ENCODE data around the gene SDK2.

DNA sequence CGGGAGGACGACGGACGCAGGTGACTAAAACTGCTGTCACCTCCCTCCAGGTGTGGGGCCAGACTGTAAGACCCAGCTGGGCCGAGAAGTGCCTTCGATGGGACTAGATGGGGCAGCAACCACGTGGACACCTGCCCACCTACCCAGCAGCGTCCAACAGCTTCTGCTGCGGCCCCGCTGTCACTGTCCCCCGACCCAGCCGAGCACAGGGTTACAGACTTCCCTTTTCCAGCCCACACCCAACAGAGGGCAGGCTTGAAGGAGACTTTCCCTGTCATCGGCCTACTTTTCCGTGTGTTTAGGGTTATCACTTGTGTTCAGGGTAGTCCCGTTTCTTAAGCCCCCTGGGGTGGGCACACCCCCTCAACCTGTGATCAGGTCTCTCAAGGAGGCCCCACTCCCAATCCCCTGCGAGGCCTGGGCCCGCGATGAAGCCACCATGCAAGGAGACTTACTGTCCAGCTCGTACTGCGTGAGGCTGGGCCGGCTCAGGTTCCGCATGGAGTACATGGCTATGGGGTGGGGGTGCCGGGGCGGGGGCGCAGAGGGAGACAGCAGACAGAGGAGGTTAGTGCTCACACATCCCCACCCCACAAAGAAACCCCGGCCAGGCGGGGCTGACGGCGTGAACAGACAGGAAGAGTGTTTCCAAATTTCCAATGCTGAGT, 263.7 kb downstream of the SDK2 start:
- no peak for TF ChIP-seq TAF1 (IDR thresholded peaks at IDR 0.05; ENCODE audit: low read depth, low read length)
- TF ChIP-seq POLR2A (IDR thresholded peaks at IDR 0.05; ENCODE audit: low read depth, low read length), result no peak
- no peak for TF ChIP-seq POLR2AphosphoS5 (IDR thresholded peaks at IDR 0.05; ENCODE audit: low read depth, low read length)
- TF ChIP-seq PAX5 (IDR thresholded peaks at IDR 0.05; ENCODE audit: insufficient read depth, low read length, severe bottlenecking), result no peak
- no peak for TF ChIP-seq POU2F2 (IDR thresholded peaks at IDR 0.05; ENCODE audit: low read depth, low read length)
- no peak for TF ChIP-seq SPI1 (IDR thresholded peaks at IDR 0.05; ENCODE audit: low read depth, low read length)
